ENCODE results near the gene ZFHX3. TPM values are rescaled to one million over a fixed set of nuclear protein-coding genes. Genes with fewer than 3 reads are reported as not detected.

The ZFHX3 gene
- polyA plus RNA-seq, 4 donors = 0.45 to 12.8 (median 2.7) TPM

DNA sequence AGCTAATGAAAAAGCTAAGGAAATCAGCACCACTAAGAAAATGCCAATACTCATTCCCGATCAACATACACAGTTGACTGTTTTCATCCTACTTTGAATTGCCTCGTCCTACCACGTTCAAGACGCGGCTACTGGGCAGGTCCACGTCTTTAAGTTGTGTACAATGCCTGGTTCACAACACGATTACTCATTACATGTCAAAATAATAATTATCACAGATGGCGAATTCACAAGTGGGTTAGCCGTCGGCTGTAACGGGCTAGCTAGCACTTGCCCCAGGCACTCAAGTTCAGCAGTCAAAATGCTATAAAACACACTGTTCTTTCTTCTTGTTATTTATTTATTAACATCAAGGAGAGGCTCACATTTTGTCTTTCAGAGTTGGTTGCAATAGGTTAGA, 124.2 kb downstream of the ZFHX3 start:
- Histone ChIP-seq H3K9me3 (ENCODE audit: control insufficient read depth in 2 of 2, insufficient read depth in 1 of 2, low read depth in 1 of 2, low read length in 1 of 2) (no peaks in the 10 kb centered on the region), H3K27me3 (ENCODE audit: control insufficient read depth in 3 of 3, insufficient read depth in 3 of 3, low read length in 3 of 3) (no peaks in the 10 kb centered on the region), H3K4me3 (ENCODE audit: low read depth in 1 of 3, low read length in 3 of 3) (no peak overlapping the region), H3K36me3 (ENCODE audit: control insufficient read depth in 3 of 3, insufficient read depth in 2 of 3, low read depth in 1 of 3, low read length in 3 of 3) (peaks cover 0 to 2% (median 0%) of the 10 kb centered on the region in 3 donors), H3K4me1 (ENCODE audit: control insufficient read depth in 3 of 3, insufficient read depth in 2 of 3, low read depth in 1 of 3, low read length in 2 of 3) (no peaks in the 10 kb centered on the region), H3K27ac (ENCODE audit: low read depth in 1 of 3, low read length in 2 of 3) (no peak overlapping the region)
- 94 to 96% (median 95%) methylated on average over 11 of the region's 11 CpGs for WGBS, 3 donors
- DNase-seq (no peak), FAIRE-seq (no peak)

DNA sequence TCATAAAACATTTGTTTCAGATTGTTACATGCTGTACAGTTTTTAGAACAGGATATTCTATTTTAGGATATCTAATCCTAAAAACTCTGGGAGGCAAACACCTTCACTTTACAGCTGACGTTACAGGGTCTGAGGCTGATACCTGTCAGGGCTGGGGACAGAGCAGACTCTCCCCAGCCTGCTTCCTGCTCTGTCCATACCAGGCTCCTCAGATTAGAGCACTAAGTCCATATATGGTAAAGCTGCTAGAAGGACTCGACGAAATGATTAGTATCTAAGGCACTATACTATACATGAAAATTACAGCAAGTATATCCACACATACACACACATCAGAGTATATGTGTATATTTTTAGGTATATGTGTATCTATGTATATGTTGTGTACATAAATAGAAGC, 125.2 kb downstream of the ZFHX3 start:
- Histone ChIP-seq H3K9me3 (ENCODE audit: control insufficient read depth in 2 of 2, insufficient read depth in 1 of 2, low read depth in 1 of 2, low read length in 1 of 2) (no peaks in the 10 kb centered on the region), H3K4me1 (ENCODE audit: control insufficient read depth in 3 of 3, insufficient read depth in 2 of 3, low read depth in 1 of 3, low read length in 2 of 3) (no peaks in the 10 kb centered on the region), H3K27ac (ENCODE audit: low read depth in 1 of 3, low read length in 2 of 3) (no peak overlapping the region), H3K36me3 (ENCODE audit: control insufficient read depth in 3 of 3, insufficient read depth in 2 of 3, low read depth in 1 of 3, low read length in 3 of 3) (peaks cover 0 to 4% (median 0%) of the 10 kb centered on the region in 3 donors), H3K4me3 (ENCODE audit: low read depth in 1 of 3, low read length in 3 of 3) (no peak overlapping the region), H3K27me3 (ENCODE audit: control insufficient read depth in 3 of 3, insufficient read depth in 3 of 3, low read length in 3 of 3) (no peaks in the 10 kb centered on the region)
- FAIRE-seq (no peak), DNase-seq (no peak)
- WGBS, 3 donors = 75 to 90% (median 82%) methylated on average over 3 of the region's 3 CpGs

DNA sequence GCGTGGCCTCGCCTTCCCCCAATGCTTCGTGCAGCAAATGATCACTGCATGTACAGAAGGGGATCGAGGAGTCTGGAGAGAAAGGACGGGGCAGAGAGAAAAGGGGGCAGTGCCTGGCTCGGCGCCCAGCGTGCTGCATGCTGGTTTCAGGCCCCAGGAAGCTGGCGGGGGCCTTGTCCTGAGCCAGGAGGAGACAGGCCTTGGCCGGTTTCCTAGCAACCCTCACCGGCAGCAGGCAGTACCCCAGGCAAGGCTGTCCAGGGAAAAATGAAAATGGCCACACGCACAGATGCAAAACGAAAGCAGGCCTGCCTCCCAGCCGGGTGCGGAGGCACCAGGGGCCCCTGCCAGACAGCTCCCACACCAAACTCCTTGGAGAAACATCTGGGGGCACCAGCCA, 126.3 kb downstream of the ZFHX3 start:
- no peak overlapping the region for H3K4me3 ChIP-seq (ENCODE audit: low read depth in 1 of 3, low read length in 3 of 3)
- no peaks in the 10 kb centered on the region for H3K4me1 ChIP-seq (ENCODE audit: control insufficient read depth in 3 of 3, insufficient read depth in 2 of 3, low read depth in 1 of 3, low read length in 2 of 3)
- 63 to 84% (median 75%) methylated on average over 14 to 15 of the region's 15 CpGs for WGBS, 3 donors
- FAIRE-seq (no peak), DNase-seq (peak in 1 of 2 donors; percentile 27)
- no peaks in the 10 kb centered on the region for H3K27me3 ChIP-seq (ENCODE audit: control insufficient read depth in 3 of 3, insufficient read depth in 3 of 3, low read length in 3 of 3)
- peaks cover 0 to 4% (median 0%) of the 10 kb centered on the region in 3 donors for H3K36me3 ChIP-seq (ENCODE audit: control insufficient read depth in 3 of 3, insufficient read depth in 2 of 3, low read depth in 1 of 3, low read length in 3 of 3)
- H3K27ac ChIP-seq (ENCODE audit: low read depth in 1 of 3, low read length in 2 of 3) = peak overlapping the region in 1 of 3 donors; percentile 8
- no peaks in the 10 kb centered on the region for H3K9me3 ChIP-seq (ENCODE audit: control insufficient read depth in 2 of 2, insufficient read depth in 1 of 2, low read depth in 1 of 2, low read length in 1 of 2)

DNA sequence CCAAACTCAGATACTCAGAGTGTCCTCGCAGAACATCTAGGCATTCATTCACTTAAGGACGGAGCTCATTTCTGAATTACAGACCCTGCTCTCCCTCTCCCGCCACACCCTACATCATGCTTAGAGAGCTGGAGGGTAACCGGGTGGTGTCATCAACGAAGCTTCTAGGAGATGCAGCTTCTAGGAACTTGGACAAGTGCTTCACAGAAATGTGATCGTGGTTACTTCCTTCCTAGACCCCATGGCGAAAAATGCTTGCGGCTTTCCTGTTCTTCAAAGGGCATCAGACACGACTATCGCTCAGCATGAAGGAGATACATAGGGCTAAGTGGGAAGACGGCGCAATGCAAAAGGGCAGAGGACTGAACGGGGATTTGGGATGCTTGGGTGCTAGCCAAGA, 126.8 kb downstream of the ZFHX3 start:
- no peaks in the 10 kb centered on the region for H3K27me3 ChIP-seq (ENCODE audit: control insufficient read depth in 3 of 3, insufficient read depth in 3 of 3, low read length in 3 of 3)
- FAIRE-seq (no peak), DNase-seq (no peak)
- H3K9me3 ChIP-seq (ENCODE audit: control insufficient read depth in 2 of 2, insufficient read depth in 1 of 2, low read depth in 1 of 2, low read length in 1 of 2) = no peaks in the 10 kb centered on the region
- peak overlapping the region in 1 of 3 donors; percentile 3 for H3K27ac ChIP-seq (ENCODE audit: low read depth in 1 of 3, low read length in 2 of 3)
- WGBS, 3 donors = 74 to 81% (median 78%) methylated on average over 13 of the region's 13 CpGs
- no peaks in the 10 kb centered on the region for H3K4me1 ChIP-seq (ENCODE audit: control insufficient read depth in 3 of 3, insufficient read depth in 2 of 3, low read depth in 1 of 3, low read length in 2 of 3)
- no peak overlapping the region for H3K4me3 ChIP-seq (ENCODE audit: low read depth in 1 of 3, low read length in 3 of 3)
- H3K36me3 ChIP-seq (ENCODE audit: control insufficient read depth in 3 of 3, insufficient read depth in 2 of 3, low read depth in 1 of 3, low read length in 3 of 3) = peaks cover 0 to 4% (median 0%) of the 10 kb centered on the region in 3 donors

DNA sequence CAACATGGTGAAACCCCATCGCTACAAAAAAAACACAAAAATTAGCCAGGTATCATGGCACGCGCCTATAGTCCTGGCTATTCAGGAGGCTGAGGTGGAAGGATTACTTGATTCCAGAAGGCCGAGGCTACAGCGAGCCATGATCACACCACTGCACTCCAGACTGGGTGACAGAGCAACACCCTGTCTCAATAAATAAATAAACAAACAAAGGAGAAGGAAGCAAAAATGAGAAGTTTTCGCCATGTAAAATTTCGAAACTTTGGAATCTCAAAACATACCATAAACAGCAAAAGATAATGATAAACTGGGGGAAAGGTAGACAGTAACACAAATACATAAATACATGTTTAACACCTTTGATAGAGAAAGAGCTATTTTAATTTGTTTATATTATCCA, 130.9 kb downstream of the ZFHX3 start:
- Histone ChIP-seq H3K4me3 (ENCODE audit: low read depth in 1 of 3, low read length in 3 of 3) (no peak overlapping the region), H3K9me3 (ENCODE audit: control insufficient read depth in 2 of 2, insufficient read depth in 1 of 2, low read depth in 1 of 2, low read length in 1 of 2) (no peaks in the 10 kb centered on the region), H3K4me1 (ENCODE audit: control insufficient read depth in 3 of 3, insufficient read depth in 2 of 3, low read depth in 1 of 3, low read length in 2 of 3) (peaks cover 0 to 6% (median 0%) of the 10 kb centered on the region in 3 donors), H3K27me3 (ENCODE audit: control insufficient read depth in 3 of 3, insufficient read depth in 3 of 3, low read length in 3 of 3) (no peaks in the 10 kb centered on the region), H3K27ac (ENCODE audit: low read depth in 1 of 3, low read length in 2 of 3) (no peak overlapping the region), H3K36me3 (ENCODE audit: control insufficient read depth in 3 of 3, insufficient read depth in 2 of 3, low read depth in 1 of 3, low read length in 3 of 3) (peaks cover 0 to 2% (median 0%) of the 10 kb centered on the region in 3 donors)
- DNase-seq (no peak), FAIRE-seq (no peak)
- WGBS, 3 donors = 94 to 96% (median 95%) methylated on average over 7 of the region's 7 CpGs

DNA sequence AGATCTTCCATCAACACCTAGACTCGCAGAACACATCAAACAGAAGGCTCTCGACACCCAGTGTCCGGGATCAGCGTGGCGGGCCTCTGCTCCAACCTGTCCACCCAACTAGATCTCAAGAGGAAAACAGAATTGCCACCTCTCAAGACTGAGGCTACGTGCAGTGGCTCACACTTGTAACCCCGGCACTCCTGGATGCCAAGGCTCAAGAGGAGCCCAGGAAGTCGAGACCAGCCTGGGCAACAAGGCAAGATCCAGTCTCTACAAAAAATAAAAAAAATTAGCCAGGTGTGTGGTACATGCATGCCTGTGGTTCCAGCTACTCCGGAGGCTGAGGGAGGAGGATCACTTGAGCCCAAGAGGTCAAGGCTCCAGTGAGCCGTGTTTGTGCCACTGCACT, 132.6 kb downstream of the ZFHX3 start:
- FAIRE-seq (no peak), DNase-seq (no peak)
- H3K27ac ChIP-seq (ENCODE audit: low read depth in 1 of 3, low read length in 2 of 3) = no peak overlapping the region
- H3K27me3 ChIP-seq (ENCODE audit: control insufficient read depth in 3 of 3, insufficient read depth in 3 of 3, low read length in 3 of 3) = no peaks in the 10 kb centered on the region
- H3K9me3 ChIP-seq (ENCODE audit: control insufficient read depth in 2 of 2, insufficient read depth in 1 of 2, low read depth in 1 of 2, low read length in 1 of 2) = no peaks in the 10 kb centered on the region
- H3K4me3 ChIP-seq (ENCODE audit: low read depth in 1 of 3, low read length in 3 of 3) = no peak overlapping the region
- peaks cover 0 to 2% (median 0%) of the 10 kb centered on the region in 3 donors for H3K36me3 ChIP-seq (ENCODE audit: control insufficient read depth in 3 of 3, insufficient read depth in 2 of 3, low read depth in 1 of 3, low read length in 3 of 3)
- H3K4me1 ChIP-seq (ENCODE audit: control insufficient read depth in 3 of 3, insufficient read depth in 2 of 3, low read depth in 1 of 3, low read length in 2 of 3) = peaks cover 0 to 6% (median 0%) of the 10 kb centered on the region in 3 donors
- 91 to 96% (median 94%) methylated on average over 10 of the region's 10 CpGs for WGBS, 3 donors

DNA sequence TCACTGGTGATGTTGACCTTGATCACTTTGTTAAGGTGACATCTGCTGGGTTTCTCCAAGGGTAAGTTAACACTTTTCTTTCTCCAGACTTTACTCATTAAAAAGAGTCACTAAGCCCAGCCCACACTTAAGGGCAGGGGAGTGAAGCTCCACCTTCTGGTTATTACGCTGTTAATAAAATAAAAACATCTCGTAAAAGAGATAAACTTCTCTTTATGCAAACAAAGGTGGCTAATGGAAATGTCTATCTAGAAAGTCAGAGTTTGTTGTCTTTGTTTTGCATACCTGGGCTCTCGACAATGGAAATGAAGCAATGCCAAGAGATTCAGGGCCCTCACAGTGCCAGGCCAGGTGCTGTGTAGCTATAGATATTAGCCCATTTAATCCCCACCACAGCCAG, 134.4 kb downstream of the ZFHX3 start:
- peaks cover 0 to 6% (median 0%) of the 10 kb centered on the region in 3 donors for H3K4me1 ChIP-seq (ENCODE audit: control insufficient read depth in 3 of 3, insufficient read depth in 2 of 3, low read depth in 1 of 3, low read length in 2 of 3)
- FAIRE-seq (no peak), DNase-seq (peak in 1 of 2 donors; percentile 11)
- H3K27me3 ChIP-seq (ENCODE audit: control insufficient read depth in 3 of 3, insufficient read depth in 3 of 3, low read length in 3 of 3) = no peaks in the 10 kb centered on the region
- no peak overlapping the region for H3K27ac ChIP-seq (ENCODE audit: low read depth in 1 of 3, low read length in 2 of 3)
- WGBS, 3 donors = 15 to 69% (median 37%) methylated on average over 3 of the region's 3 CpGs
- no peak overlapping the region for H3K4me3 ChIP-seq (ENCODE audit: low read depth in 1 of 3, low read length in 3 of 3)
- H3K9me3 ChIP-seq (ENCODE audit: control insufficient read depth in 2 of 2, insufficient read depth in 1 of 2, low read depth in 1 of 2, low read length in 1 of 2) = no peaks in the 10 kb centered on the region
- H3K36me3 ChIP-seq (ENCODE audit: control insufficient read depth in 3 of 3, insufficient read depth in 2 of 3, low read depth in 1 of 3, low read length in 3 of 3) = peaks cover 0 to 2% (median 0%) of the 10 kb centered on the region in 3 donors

DNA sequence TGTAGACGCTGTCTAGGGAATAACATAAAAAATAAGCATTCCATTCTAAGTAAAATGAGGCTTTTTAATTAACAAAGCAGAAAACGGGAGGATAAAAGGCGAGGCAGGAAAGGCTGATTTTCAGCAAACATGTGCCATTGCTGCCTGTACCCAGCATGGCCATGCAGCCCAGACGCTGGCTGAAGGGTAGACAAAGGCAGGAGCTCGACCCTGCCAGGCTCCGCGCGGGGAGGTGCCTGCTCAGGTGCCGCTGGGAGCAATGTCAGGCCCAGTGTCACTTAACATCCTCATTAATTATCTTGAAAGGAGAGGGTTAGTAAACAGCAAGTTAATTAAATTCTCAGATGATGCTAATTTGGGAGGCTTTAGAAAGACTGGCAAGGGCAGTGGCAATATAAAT, 136.0 kb downstream of the ZFHX3 start:
- FAIRE-seq (no peak), DNase-seq (no peak)
- Histone ChIP-seq H3K4me3 (ENCODE audit: low read depth in 1 of 3, low read length in 3 of 3) (no peak overlapping the region), H3K36me3 (ENCODE audit: control insufficient read depth in 3 of 3, insufficient read depth in 2 of 3, low read depth in 1 of 3, low read length in 3 of 3) (peaks cover 0 to 10% (median 0%) of the 10 kb centered on the region in 3 donors), H3K4me1 (ENCODE audit: control insufficient read depth in 3 of 3, insufficient read depth in 2 of 3, low read depth in 1 of 3, low read length in 2 of 3) (peaks cover 0 to 6% (median 0%) of the 10 kb centered on the region in 3 donors), H3K27me3 (ENCODE audit: control insufficient read depth in 3 of 3, insufficient read depth in 3 of 3, low read length in 3 of 3) (no peaks in the 10 kb centered on the region), H3K27ac (ENCODE audit: low read depth in 1 of 3, low read length in 2 of 3) (no peak overlapping the region), H3K9me3 (ENCODE audit: control insufficient read depth in 2 of 2, insufficient read depth in 1 of 2, low read depth in 1 of 2, low read length in 1 of 2) (no peaks in the 10 kb centered on the region)
- WGBS, 3 donors = 85 to 93% (median 90%) methylated on average over 9 of the region's 9 CpGs

DNA sequence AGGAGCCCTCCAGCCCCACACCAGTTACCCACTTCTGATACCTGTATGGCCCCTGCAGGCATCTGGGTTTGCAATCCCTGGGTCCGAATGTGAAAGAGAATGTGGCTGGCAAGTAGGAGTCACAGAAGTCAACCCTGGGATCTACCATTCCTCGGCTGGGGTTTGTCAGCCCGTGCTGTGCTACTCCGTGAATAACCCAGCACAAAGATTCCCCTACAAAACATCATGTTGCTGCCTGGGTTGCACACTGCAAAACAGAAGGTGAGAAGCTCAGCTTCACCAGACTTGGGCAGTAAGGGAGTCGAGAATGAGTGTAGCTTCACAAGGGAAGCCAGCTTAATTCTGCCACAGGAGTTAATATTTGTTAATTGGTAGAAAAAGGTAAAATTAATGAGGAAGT, 137.1 kb downstream of the ZFHX3 start:
- H3K9me3 ChIP-seq (ENCODE audit: control insufficient read depth in 2 of 2, insufficient read depth in 1 of 2, low read depth in 1 of 2, low read length in 1 of 2) = no peaks in the 10 kb centered on the region
- H3K27me3 ChIP-seq (ENCODE audit: control insufficient read depth in 3 of 3, insufficient read depth in 3 of 3, low read length in 3 of 3) = no peaks in the 10 kb centered on the region
- peaks cover 0 to 6% (median 0%) of the 10 kb centered on the region in 3 donors for H3K4me1 ChIP-seq (ENCODE audit: control insufficient read depth in 3 of 3, insufficient read depth in 2 of 3, low read depth in 1 of 3, low read length in 2 of 3)
- WGBS, 3 donors = 89 to 92% (median 92%) methylated on average over 5 of the region's 5 CpGs
- H3K4me3 ChIP-seq (ENCODE audit: low read depth in 1 of 3, low read length in 3 of 3) = no peak overlapping the region
- FAIRE-seq (no peak), DNase-seq (no peak)
- H3K27ac ChIP-seq (ENCODE audit: low read depth in 1 of 3, low read length in 2 of 3) = no peak overlapping the region
- peaks cover 0 to 10% (median 0%) of the 10 kb centered on the region in 3 donors for H3K36me3 ChIP-seq (ENCODE audit: control insufficient read depth in 3 of 3, insufficient read depth in 2 of 3, low read depth in 1 of 3, low read length in 3 of 3)
